NCI-H2196 treated with DMSO at 0.1 percent for 48 hours (cell line): ENCODE results near the gene EIPR1.
"Not testable (repeated sequence)": the region's sequence is repeated elsewhere in the genome, so short reads cannot be mapped to it uniquely, and the experiment has no call there.

Experiments used
- DNase-seq: peaks from one replicate; lab custom pipeline; 2025; ENCODE audit not compliant: unreplicated experiment; lab: John Stamatoyannopoulos, UW

The EIPR1 gene

DNA sequence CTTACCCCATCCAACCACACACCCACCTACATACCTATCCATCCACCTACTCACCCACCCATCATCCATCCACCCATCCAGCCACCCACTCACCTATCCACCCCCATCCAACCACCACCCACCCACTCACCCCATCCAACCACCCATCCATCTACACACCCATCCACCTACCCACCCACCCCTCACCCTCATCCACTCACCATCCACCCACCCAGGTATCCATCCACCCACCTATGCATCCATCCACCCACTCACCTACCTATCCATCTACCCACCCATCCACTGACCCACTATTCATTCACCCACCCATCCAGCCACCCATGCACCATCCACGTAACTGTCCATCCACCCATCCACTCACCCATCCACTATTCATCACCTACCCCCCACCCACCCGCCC lies 194.8 kb downstream of the EIPR1 start:
- DNase-seq = no peak

DNA sequence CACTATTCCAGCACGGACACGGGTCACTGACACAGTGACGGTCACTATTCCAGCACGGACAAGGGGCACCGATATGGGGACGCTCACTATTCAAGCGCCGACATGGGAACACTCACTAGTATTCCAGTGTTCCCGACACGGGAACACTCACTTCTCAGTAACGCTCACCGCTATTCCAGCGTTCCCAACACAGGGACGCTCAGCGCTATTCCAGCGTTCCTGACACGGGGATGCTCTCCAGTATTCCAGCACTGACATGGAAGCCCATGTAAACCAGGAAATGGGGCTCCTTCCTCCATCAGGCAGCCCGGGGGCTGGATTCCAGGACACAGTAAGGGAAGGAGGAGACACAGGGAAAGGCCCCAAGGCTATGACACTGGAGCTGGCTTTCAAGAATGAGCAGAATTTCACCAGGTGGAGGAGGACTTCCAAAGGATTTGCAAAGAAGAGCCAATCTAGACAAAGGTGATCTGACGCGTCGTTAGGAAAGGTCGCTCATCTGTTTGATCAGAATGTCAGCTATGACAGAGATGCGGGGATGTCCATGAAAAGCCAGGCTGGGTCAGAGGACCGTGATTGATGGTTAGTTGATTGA lies 196.1 kb downstream of the EIPR1 start:
- no peak for DNase-seq

DNA sequence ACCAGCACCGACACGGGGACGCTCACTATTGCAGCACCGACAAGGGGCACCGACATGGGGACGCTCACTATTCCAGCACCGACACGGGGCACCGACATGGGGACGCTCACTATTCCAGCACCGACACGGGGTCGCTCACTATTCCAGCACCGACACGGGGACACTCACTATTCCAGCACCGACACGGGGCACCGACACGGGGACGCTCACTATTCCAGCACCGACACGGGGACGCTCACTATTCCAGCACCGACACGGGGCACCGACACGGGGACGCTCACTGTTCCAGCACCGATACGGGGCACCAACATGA lies 196.8 kb downstream of the EIPR1 start:
- DNase-seq = not testable (repeated sequence)

DNA sequence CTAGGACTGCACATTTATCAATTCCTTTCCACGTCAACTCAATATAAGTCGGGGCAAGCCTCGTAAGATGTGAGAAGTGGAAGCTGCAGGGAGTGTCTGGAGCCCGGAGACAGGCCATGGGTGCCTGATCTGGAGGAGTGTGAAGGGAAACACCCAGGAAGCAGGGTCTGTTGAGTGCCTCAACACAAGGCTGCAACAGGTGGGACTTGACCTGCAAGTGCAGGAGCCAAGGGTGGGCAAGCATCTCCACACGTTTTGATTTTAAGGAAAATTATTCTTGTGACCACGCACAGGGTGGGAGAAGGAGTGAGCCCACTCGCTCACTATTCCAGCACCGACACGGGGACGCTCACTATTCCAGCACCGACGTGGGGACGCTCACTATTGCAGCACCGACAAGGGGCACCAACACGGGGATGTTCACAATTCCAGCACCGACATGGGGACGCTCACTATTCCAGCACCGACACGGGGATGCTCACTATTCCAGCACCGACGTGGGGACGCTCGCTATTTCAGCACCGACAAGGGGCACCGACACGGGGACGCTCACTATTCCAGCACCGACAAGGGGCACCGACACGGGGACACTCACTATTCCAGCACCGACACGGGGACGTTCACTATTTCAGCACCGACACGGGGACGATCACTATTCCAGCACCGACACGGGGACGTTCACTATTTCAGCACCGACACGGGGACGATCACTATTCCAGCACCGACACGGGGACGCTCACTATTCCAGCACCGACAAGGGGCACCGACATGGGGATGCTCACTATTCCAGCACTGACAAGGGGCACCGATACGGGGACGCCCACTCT lies 197.3 kb downstream of the EIPR1 start:
- no peak for DNase-seq

DNA sequence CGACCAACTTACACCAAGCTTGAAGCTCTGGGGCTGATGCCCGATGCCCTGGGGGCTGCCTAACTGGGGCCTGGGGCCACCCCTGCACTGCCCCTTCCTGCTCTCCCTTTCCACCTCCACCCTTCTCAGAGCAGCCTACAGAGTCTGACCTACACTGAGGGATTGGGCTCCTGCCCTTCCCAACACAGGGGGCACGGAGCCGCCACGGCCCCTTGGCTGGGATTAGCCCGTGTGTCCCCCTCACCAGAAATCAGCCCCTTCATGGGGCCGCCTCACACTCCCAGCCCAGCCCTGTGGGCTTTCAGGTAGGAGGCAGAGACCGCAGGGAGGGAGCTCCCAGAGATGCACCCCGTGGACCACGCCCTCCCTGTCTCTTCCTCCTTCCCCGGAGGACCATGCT lies 198.0 kb downstream of the EIPR1 start:
- no peak for DNase-seq

DNA sequence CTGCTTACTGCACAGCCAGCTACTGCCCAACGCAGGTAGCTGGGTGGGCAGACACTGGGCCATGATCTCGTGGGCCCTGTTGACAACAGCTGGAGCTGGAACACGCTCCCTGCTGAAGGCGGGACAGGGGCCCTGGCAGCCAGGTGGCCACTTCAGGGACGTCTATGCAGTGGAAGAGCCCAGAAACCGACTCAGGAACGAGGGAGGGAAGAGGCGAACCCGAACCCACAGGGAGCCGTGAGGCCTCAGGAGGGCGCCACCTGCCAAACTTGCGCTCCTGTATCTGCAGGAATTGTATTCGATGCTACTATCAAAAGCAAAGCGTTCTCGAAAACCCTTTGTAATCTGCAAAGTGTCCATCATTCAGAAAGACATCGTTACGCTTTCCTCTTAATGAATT lies 198.4 kb downstream of the EIPR1 start:
- DNase-seq = no peak

DNA sequence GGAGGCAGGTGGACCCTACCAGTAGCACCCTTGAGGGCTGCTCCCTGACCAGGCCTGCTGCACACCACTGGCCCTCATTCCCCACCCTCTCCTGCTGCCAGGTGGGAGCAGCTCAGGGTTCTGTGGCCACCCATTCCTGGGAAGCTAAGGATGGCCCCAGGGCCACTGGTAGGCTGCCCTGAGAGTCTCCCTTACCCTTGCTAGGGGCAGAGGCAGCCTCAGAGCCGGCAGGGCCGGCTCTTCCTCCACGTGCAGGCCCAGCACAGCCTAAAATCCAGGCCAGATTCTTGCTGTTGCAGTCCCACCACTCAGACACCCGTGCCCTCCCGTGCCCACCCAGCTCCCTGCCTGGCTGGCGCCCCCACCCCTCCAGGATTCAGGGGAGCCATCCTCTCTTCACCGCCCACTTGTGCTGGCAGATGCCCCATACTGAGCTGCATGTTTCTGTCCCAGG lies 199.0 kb downstream of the EIPR1 start:
- DNase-seq = no peak

DNA sequence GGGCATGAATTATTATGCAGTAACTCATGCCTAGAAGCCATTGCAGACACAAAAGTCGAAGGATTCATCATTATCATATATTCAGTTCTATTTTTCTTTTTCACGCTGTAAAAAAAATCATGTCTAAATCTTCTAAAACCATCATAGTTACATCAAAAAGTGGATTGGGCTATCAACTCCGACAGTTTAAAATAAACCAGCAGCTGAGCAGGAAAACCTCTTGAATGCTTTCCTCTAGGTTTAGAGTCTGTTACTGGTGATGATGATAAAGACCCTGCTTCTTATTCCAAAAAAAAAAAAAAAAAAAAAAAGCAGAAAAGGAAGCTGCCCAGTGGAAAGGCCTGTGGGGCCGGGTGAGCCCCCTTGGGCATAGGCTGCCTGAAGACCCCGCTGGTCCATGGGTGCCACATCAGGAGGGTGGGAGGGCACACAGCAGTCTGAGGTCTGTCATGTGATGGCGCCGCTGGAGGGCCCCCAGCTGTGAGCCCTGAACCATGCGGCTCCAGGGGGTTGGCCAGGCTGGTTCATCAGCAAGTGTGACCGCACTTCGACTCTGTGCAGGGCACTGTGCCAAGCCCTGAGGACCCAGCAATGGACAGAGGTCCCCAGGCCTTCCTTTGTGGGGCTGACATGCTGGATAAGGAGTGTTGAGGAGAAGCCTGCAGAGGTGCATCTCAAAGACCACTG lies 199.6 kb downstream of the EIPR1 start:
- no peak for DNase-seq

DNA sequence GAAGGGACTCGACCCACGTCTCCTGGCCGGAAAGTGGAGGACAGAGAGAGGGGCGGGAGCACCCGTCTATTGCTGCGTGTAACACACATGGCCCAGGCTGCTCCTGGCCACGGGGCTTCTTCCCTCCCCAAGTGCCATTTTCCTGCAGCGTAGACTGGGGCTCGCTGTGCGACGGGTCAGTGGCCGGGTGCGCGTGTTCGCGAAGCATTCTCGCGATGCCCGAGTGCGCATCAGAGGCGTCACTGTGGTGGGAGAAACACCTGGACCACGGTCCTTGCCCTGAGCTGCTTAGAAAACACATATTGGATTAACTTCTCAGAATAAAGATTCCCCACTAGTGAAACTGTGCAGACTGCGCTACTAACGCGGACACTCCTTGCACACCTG lies 200.8 kb downstream of the EIPR1 start:
- no peak for DNase-seq

DNA sequence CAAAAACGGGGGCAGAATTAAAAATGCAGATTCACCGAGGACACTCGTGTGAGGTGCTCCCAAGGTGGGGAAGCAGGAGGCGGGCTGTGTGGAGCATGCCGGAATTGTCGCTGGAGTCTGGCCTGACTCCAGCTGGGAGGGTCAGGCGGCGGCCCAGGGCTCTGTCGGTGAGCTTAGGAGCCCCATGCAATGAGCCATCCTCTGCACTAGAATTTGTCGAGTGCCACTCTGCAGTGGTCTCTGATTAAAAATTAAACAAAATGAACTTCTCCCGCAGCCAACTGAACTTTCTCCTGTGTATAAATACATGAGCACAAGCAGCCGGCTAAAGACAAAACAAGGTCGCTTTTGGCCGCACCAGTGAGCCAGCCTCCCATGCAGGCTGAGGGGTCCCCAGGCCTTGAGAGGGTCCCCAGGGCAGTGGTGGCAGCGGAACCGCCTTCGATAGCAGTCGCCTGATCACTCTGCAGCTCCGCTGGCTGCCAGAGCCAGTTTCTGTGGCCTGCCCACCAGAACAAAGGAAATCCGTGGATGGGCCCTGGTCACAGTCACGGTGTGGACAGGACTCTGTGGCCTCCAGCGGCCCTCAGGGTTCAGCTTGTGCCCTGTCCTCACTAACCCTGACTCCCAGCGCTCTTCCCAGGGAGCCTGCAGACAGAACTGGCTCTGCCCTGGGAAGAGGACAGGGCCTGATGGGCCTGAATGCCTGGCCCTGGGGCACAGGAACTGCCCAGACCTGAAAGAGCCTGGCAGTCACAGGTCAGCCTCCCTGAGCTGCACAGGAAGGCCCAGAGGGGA lies 201.3 kb downstream of the EIPR1 start:
- no peak for DNase-seq

DNA sequence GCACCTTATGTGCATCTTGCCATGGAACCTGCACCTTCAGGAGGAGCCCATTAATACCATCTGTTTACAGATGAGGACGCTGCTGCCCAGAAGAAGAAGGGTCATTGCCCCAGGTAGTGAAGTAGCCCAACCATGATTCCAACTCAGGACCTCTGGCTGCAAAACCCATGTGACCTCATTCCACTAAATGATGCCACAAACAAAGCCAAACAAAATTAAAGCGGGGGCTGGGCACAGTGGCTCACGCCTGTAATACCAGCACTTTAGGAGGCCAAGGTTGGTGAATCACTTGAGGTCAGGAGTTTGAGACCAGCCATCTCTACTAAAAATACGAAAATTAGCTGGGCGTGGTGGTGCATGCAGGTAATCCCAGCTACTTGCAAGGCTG lies 202.1 kb downstream of the EIPR1 start:
- DNase-seq = no peak

DNA sequence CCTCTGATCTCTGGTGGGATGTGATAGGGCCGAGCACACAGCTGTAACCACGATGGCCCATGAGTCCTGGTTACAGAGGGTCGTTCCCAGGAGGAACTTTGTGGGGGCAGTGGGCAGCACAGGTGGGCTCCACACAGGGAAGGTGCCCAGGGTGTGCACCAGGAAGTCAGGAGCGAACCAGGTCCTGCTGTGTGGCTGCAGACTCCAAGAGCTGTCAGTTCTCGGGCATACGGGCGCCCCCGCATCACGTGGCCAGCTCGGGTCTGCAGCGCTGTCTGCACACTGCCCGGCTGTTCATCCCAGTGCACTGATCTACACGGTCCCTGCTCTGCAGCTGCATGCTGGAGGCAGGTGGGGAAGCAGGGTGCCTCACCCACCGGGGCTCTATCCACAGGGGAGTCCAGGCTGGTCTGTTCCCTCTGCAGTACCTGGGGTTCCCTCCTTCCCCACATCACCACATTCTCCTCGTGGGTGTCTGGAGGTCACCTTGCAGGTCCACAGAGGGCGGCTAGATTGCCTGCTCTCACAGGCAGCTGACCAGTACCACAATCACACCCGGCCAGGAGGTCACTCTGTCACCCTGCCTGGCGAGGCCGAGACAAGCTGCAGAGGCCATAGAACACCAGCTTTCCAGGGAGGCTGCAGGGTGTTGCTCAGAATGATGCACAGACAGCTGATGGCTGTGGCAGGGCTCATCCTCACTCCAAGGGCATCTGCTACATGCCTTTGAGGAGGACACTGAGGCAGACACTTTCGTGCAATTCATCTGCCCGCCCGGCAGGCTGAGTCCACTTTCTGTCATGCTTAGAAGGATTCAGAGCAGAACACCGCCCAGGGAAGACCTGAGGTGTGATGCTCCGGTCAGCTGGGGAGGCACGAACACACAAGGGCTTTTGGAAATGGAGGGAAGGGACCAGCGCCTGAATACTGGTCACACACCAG lies 202.7 kb downstream of the EIPR1 start:
- DNase-seq = no peak

DNA sequence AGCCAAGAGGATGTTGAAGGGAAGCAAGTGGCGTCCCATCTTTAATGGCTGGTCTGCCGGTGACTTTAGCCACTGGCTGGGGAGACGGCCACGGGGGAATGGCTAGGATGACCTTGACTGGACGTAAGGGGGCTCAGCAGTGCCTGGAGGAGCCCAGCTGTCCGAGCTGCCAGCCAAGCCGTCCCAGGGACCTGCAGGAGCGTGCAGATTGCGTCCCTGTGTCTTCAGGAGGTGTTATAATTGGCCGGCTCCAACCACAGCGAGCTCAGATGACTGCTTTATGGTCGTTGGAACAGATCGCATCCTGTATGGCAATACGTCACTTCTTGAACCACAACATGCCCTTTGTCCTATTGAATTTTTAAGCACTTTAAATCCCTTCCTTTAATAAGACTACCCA lies 204.6 kb downstream of the EIPR1 start:
- no peak for DNase-seq

DNA sequence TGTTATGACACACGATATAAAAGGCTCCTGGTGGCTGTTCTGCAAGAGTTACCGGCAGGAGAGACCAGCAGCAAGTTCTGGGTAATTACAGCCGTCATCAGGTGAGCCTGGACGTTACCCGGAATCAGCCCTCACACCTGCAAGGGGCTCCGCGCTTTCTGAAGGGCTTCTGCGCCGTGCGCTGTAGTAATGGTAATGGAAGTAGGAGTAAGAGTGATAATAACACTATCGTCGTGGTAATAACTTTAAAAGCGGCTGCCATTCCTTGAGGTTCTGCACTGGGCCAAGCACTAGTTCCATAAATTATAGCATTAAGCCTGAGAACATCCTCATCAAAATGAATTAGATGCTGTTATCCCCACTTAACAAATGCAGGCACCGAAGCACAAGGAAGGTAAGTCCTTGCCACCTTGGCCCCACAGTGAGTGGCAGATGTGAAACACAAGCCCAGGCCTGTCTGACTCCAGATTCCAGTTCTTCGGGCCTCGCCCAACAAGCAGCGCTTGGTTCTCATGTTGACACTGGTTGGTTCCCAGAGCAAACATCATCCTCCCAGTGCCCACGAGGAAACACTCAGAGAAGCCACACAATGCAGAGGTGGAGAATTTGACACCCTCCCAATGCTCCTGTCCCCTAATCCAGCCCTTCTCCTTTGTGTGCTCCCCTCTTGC lies 205.2 kb downstream of the EIPR1 start:
- peak; percentile 12 for DNase-seq

DNA sequence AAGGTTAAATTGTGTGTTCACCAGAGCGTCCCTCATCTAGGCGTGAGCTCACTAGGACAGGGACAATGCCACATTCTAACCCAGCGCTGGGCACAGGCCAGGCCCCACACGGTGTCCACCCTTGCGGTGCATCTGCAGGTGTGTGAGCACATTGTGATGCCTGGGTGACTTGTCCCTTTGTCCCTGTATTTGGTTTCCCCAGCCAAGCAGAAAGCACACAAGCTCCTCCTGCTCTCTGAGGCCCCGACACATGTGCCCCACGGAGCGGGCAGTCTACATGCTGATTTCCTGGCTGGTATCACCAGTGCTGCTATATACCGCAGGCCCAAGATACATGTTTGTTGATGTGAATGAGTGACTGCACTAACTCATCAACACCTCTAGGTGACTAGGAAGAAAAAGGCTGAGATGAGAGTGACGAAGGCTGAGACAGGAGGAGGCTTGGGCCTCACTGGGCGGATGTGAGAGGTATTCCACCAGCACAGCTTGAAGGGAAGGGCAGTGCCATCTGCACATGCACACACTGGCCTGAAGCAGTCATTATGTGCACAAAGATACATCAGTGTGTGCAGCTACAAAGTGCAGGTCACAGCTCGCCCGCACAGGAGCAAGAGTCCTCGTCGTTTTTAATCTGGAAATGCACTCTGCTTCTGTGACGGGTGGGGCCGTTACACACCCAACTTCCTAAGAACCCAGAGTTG lies 205.9 kb downstream of the EIPR1 start:
- DNase-seq = no peak

DNA sequence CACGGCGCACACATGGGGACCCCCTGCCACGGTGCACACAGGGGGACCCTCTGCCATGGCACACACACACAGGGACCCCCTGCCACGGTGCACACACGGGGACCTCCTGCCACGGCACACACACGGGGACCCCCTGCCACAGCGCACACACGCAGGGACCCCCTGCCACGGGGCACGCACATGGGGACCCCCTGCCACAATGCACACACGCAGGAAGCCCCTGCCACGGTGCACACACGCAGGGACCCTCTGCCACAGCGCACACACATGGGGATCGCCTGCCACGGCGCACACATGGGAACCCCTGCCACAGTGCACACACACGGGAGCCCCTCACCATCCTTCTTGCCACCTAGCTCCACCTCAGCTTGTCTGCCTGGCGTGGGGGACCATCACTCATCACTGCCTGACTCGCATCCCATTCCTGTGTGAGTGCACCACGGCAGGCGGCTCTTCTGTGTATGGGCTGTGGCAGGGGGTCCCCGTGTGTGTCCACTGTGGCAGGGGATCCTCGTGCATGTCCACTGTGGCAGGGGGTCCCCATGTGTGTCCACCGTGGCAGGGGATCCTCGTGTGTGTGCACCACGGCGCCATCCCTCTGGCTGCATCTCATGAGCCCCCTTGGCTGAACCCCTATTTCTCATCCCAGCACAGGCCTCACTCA lies 206.7 kb downstream of the EIPR1 start:
- no peak for DNase-seq

DNA sequence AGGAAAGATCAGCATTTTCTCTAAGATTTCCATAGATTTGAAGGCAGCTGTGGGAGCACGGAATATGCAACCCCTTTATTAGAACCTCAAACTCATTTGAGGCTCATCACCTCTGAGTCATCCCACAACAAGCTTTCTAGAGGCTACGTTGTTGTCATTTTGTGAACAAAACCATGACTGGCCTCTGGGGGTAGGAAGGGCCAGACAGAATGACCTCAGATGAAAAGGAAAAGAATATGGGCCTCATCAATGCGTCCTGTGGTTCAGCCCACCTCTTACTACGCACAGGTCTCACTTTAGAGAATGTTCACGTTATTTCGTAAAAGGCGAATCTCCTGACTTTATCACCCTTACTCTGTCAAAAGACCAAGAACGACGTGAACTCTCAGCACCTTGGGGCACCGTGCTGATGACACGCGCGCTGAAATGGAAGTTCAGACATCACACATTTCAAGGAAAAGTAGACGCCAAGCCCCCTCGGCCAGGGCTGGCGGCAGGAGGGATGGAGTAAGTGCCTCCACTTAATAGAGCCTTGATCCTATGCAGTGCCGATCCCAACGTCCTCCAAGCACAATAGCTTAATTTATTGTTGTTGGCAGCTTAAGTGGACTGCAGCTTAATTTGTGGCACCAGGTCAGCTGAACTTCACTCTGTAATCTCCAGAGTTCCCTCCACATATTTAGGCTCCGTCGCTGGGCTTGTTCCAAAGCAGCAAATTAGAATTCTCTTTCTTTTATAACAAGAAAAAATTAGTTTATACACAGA lies 208.3 kb downstream of the EIPR1 start:
- no peak for DNase-seq
